Measurements from ENCODE around the gene ZNF532.

GRCh38 chr18:58929206-58929605 lies 64.5 kb downstream of the ZNF532 start:
- TF ChIP-seq CTCF (conservative IDR thresholded peaks at IDR 0.05 in 1 of 2, IDR thresholded peaks at IDR 0.05 in 1 of 2; ENCODE audit: extremely low read depth in 1 of 2, insufficient read depth in 1 of 2, low read depth in 1 of 2, low read length in 2 of 2) (no peak), EZH2 (IDR thresholded peaks at IDR 0.05; ENCODE audit: borderline replicate concordance, low read length) (no peak)
